Endothelial cell of umbilical vein (primary cell): ENCODE measurements around the gene GAB2.

ENCODE experiments used
- CTCF ChIP-seq, 2 donors: IDR thresholded peaks; 1 replicate in 1 of 2; 2 replicates in 1 of 2; pipeline ENCODE4 v1.5.1; 2011; ENCODE audit warnings: low read length in 2 of 2, mild to moderate bottlenecking in 2 of 2, moderate library complexity in 2 of 2, control low read depth in 1 of 2, inconsistent platforms in 1 of 2, low read depth in 1 of 2; ENCODE audit not compliant: insufficient read depth in 1 of 2; ENCODE audit errors: extremely low read depth in 1 of 2
- EZH2 ChIP-seq: IDR thresholded peaks from 2 replicates; pipeline ENCODE4 v1.6.1; 2012; ENCODE audit warnings: borderline replicate concordance, low read depth, mild to moderate bottlenecking, moderate library complexity, low read length, inconsistent platforms; ENCODE audit not compliant: severe bottlenecking
- FOS ChIP-seq: IDR thresholded peaks from 2 replicates; pipeline ENCODE4 v1.6.1; 2011; ENCODE audit warnings: mild to moderate bottlenecking, low read length, moderate library complexity, borderline replicate concordance; ENCODE audit not compliant: insufficient read depth
- GATA2 ChIP-seq: IDR thresholded peaks from 2 replicates; pipeline ENCODE4 v1.7.0; 2011; ENCODE audit warnings: low read depth, mild to moderate bottlenecking, moderate library complexity, mixed read lengths, low read length; ENCODE audit not compliant: insufficient read length, insufficient read depth
- JUN ChIP-seq: IDR thresholded peaks from 2 replicates; pipeline ENCODE4 v1.6.1; 2011; ENCODE audit warnings: borderline replicate concordance, low read depth; ENCODE audit not compliant: insufficient read length, insufficient read depth
- MYC ChIP-seq: IDR thresholded peaks from one replicate; pipeline ENCODE4 v1.6.1; 2011; ENCODE audit warnings: mild to moderate bottlenecking, low read depth, low read length
- POLR2A ChIP-seq: IDR thresholded peaks from 2 replicates; pipeline ENCODE4 v1.6.1; 2012; ENCODE audit warnings: low read depth, mild to moderate bottlenecking, control low read depth, low read length
- POLR2AphosphoS5 ChIP-seq: IDR thresholded peaks from 2 replicates; pipeline ENCODE4 v1.6.1; 2012; ENCODE audit warnings: low read depth, mild to moderate bottlenecking, control low read depth, low read length, moderate library complexity; ENCODE audit not compliant: insufficient read depth
- TF ChIP-seq, protein P1 (sequence below): IDR thresholded peaks from 2 replicates; pipeline ENCODE4 v1.6.1; 2011; ENCODE audit not compliant: insufficient read depth, insufficient read length

DNA sequence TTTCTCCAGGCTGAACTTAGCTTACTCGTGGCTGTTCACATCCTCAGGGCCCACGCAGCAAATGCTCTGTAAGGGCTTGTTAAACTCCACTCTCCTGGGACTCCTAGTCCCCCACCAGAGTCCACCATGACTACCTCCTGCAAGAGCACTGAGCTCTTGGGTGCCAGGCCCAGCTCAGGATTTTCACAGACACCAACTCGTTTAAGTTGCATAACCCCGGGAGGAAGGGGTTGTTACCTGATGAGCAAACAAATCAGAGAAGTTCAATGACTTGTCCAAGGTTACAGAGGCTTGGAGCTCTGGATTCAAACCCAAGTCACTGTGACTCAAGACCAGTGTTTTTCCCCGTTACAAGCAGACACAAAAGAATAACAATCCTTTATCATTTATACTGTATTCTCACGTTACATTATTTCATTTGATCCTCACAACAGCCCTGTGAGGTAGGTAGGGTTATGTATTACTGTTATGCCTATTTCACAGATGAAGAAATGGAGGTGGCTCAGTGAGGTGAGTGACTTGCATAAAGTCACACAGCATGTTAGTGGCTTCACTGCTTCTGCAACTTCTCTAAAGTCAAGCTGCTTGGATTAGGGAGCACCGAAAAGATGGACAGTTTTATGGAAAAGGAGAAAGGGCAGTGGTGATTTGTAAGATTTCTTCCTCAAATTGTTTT lies 246.6 kb downstream of the GAB2 start:
- TF ChIP-seq CTCF (IDR thresholded peaks at IDR 0.05; ENCODE audit: extremely low read depth in 1 of 2, insufficient read depth in 1 of 2, low read depth in 1 of 2, low read length in 2 of 2) (no peak), POLR2A (no peak), EZH2 (no peak), POLR2AphosphoS5 (no peak), JUN (no peak), MYC (no peak), GATA2 (no peak), FOS (no peak)
- TF ChIP-seq, protein P1, sequence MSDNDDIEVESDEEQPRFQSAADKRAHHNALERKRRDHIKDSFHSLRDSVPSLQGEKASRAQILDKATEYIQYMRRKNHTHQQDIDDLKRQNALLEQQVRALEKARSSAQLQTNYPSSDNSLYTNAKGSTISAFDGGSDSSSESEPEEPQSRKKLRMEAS: no peak
